GM21619 (cell line): ENCODE results near the gene ZP1.

Experiments used
- ATAC-seq: cut with Tn5 transposase; IDR thresholded peaks from one replicate; pipeline ENCODE4 v1.9.1; 2021; ENCODE audit not compliant: unreplicated experiment

ZP1 gene

GRCh38 chr11:60844045-60844869 is 23.1 kb upstream of the ZP1 start:
- ATAC-seq, result no peak

DNA sequence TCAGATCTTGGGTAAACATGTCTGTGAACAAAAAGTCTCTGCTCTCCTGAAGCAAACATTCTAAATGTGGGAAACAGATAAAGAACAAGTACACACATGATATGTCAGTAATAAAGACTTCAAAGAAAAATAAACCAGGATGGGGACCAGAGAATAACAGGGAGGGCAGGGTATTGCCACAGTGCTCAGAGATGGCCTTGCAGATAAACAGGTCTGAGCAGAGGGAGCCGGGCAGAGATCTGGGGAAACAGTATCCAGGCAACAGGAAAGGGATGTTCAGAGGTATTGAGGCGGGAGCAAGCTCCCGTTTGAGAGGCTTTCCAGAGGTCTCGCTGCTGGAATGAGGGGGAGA is 22.5 kb upstream of the ZP1 start:
- no peak for ATAC-seq

GRCh38 chr11:60845338-60845737 is 22.0 kb upstream of the ZP1 start:
- no peak for ATAC-seq

DNA sequence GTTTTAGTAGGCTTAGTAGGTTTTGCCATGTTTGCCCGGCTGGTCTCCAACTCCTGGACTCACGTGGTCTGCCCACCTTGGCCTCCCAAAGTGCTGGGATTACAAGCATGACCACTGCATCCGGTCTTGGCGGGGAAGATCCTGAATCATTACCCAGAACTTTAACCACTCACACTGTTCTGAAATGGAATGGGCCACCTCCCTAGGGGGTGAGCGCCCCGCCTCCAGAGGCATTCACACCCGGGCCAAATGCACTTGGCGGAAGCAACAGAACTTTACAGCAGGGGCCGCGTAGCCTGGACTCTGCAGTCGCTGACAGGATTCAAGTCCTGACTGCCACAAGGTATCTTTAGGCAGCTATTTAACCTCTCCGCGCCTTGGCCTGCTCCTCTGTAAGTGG is 20.1 kb upstream of the ZP1 start:
- ATAC-seq, result no peak

- no peak for ATAC-seq
Observed at GRCh38 chr11:60847896-60848295, 19.4 kb upstream of the ZP1 start.

DNA sequence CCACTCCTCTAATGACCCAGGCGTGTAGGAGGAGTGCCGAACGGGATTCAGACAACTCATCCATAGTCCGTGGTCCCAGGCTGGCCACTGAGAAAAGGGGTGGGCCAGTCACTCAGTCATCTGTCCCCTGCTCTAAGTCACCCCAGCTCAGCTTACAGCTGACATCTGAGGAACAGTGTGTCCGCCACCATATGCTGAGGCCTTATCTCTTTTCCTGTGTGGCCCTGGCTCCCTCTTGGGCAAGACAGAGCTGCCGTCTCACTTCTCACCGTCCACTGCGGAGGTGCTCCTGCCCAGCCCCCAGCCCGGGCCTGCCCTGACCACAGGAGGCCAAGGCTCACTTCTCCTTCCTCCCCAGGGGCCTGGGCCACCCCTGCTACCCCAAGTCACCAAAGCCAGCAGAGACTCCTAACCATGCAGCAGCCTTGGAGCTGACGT is 18.6 kb upstream of the ZP1 start:
- ATAC-seq, result no peak

- no peak for ATAC-seq
Observed at GRCh38 chr11:60849641-60850520, 17.5 kb upstream of the ZP1 start.

DNA sequence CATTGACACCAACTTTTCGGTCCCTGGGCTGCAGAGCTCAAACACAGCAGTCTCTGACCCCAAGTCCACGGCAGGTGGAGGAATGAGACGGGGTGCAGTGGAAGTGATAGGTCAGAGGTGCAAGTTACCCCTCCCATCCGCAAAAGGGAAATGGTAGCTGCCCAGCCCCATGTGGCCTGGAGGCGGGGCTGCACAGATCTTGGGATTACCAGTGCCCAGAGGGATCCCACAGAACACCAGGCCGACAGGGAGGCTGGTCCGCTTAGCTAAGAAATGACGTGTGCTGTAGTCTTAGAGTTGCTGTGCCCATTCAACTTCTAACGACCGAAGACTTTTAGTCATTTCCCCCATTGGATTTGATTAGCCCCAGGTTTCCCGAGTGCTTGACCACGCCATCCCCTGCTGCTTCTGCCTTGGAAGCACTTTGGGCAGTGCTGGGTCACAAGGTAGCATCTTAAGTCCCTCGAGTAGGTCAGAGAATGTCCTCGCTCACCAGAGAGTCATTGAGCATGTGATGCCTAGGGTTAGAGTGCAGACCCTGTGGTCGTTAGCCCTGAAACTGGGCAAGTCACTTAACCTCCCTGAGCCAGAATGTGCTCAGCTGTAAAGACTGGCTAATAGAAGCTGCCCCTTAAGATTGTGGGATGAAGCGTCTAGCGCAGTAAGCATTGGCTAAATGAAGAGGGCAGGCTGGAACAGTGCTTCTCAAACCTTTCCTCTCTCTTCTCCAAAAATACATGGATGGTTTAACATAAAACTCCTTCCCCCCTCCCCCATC is 15.8 kb upstream of the ZP1 start:
- no peak for ATAC-seq

GRCh38 chr11:60852117-60852981 is 15.0 kb upstream of the ZP1 start:
- ATAC-seq, result no peak

DNA sequence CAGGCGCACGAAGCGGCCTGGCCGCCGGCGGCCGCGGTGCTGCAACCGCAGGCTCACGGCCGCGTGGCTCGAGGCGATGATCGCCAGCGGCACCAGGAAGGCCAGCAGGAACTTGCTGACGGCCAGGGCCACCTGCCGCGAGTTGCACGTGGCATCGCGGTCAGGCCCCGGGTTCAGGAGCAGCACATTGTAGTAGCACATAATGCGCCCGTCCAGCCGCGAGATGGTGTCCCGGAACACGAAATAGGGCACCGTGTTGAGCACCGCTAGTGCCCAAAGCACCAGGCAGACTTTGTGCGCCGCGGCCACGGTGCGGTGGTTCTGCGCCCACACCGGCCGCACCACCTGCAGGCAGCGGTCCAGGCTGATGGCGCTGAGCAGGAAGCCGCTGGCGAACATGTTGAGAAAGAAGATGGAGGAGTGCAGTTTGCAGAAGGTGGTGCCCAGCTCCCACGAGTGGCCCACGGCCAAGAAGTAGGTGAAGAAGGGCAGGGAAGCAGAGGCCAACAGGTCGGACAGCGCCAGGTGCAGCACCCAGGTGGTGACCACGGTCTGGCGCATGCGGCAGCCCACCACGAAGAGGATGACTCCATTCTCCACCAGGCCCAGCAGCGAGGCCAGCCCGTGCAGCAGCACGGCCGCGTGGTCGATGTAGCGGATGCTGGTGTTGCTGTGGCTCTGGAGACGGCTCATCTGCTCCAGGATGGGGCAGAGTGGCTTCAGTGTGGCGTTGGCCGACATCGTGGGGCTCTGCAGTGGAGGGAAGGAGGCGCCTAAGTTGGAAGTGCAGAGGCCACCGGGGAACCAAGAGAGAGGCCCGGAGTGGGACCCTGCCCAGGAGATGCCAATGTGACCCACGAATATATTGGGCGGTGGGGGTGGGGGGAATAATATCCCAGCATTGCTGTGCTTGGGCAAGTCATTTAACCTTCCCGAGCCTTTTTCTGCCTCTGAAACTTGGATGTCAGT is 14.1 kb upstream of the ZP1 start:
- no peak for ATAC-seq

- no peak for ATAC-seq
Observed at GRCh38 chr11:60854140-60854846, 13.0 kb upstream of the ZP1 start.

GRCh38 chr11:60854847-60855725 is 12.3 kb upstream of the ZP1 start:
- no peak for ATAC-seq

GRCh38 chr11:60855726-60856633 is 11.4 kb upstream of the ZP1 start, which contains the start of gene PTGDR2:
Gene PTGDR2 (minus strand): TSS chr11:60855950. CDS start chr11:60853722, 2,228 bp downstream.
- no peak for ATAC-seq

- ATAC-seq, result no peak
Observed at GRCh38 chr11:60857378-60858232, 9.7 kb upstream of the ZP1 start.

- no peak for ATAC-seq
Observed at GRCh38 chr11:60858236-60858635, 9.1 kb upstream of the ZP1 start.
